ENCODE results near the gene DCK.

DNA sequence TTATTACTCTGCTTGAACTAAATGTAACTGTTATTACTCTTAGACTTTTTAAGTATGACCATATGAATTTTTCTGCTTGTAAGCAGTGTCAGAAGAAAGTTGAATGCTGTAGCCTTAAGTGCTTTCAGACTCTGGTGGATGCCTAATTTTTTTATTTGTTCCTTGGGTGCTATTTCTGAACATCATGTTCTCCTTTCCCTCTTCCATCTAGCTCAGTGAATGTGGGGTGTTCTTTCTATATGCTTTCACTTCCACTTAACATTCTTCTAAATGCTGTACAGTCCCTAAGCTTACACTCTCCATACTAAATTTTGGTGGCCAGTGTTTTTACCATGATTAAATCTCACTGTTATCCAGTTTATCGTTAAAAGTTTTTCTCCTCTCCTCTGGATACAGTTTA is 3.6 kb downstream of the DCK start:
- TF ChIP-seq, protein P1, sequence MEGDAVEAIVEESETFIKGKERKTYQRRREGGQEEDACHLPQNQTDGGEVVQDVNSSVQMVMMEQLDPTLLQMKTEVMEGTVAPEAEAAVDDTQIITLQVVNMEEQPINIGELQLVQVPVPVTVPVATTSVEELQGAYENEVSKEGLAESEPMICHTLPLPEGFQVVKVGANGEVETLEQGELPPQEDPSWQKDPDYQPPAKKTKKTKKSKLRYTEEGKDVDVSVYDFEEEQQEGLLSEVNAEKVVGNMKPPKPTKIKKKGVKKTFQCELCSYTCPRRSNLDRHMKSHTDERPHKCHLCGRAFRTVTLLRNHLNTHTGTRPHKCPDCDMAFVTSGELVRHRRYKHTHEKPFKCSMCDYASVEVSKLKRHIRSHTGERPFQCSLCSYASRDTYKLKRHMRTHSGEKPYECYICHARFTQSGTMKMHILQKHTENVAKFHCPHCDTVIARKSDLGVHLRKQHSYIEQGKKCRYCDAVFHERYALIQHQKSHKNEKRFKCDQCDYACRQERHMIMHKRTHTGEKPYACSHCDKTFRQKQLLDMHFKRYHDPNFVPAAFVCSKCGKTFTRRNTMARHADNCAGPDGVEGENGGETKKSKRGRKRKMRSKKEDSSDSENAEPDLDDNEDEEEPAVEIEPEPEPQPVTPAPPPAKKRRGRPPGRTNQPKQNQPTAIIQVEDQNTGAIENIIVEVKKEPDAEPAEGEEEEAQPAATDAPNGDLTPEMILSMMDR (IDR thresholded peaks at IDR 0.05; ENCODE audit: low read length) = no peak
- TF ChIP-seq EZH2 (optimal IDR thresholded peaks at IDR 0.05; ENCODE audit: low read depth, low read length) = no peak
- no peak for TF ChIP-seq EZH2phosphoT487 (IDR thresholded peaks at IDR 0.05; ENCODE audit: low read length)

Measured in MM.1S (cell line).